HG03521 (cell line): ENCODE results near the gene TRMU.

Source experiments
- ATAC-seq: cut with Tn5 transposase; IDR thresholded peaks from one replicate; pipeline ENCODE4 v1.9.1; 2021; ENCODE audit warnings: mild to moderate bottlenecking, moderate library complexity; ENCODE audit not compliant: unreplicated experiment

The TRMU gene

DNA sequence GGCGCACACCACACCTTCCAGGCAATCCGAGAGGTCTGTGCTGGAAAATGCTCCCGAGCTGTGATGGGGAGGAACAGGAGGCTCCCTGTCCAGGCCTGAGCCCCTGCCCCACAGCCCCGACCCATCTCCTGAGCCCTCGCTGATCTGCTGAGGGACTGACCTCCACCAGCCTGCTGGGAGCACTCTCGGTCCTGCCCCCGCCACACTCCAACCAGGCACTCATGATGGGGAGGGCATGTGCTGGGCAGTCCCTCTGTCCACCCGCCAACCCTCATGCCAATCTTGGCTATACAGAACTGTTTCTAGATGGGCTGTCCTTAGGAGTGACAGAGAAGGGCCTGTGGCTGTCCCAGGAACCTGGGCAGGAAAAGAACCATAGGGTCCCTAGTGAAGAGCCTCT lies 70.8 kb downstream of the TRMU start:
- no peak for ATAC-seq

DNA sequence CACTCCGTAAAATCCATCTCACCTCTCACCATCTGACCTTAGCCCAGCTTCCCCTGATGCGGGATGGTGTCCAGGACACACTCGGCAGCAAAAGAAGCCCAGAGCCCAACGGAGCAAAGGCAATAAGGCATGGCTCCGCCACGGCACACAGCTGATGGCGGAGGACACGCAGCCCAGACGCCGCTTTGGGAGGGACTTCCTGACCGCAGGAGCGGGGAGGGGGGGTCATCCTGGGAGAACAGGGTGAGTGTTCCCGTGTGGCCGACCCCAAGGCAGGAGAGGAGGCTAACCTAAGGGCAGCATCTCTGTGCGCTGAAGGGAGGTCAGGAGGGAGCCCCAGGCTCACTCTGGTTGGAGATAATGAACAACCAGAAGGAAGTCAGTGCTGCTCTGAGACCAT lies 71.3 kb downstream of the TRMU start:
- ATAC-seq = no peak
